GM21515 (cell line): ENCODE measurements around the gene SLC12A2.

ENCODE experiments used
- ATAC-seq: cut with Tn5 transposase; IDR thresholded peaks from one replicate; pipeline ENCODE4 v1.9.1; 2021; ENCODE audit not compliant: unreplicated experiment

Gene SLC12A2

GRCh38 chr5:128083033-128083810 is at the start of gene SLC12A2:
Gene SLC12A2, plus strand, starts transcription at chr5:128083766. Its CDS starts 189 bp downstream, at chr5:128083955.
- peak; percentile 58 for ATAC-seq

GRCh38 chr5:128035689-128036088 is 47.9 kb upstream of the SLC12A2 start:
- ATAC-seq: no peak

- no peak for ATAC-seq
Observed at GRCh38 chr5:128036950-128037349, 46.6 kb upstream of the SLC12A2 start.

- no peak for ATAC-seq
Observed at GRCh38 chr5:128038643-128039042, 44.9 kb upstream of the SLC12A2 start.

GRCh38 chr5:128040927-128041326 is 42.6 kb upstream of the SLC12A2 start:
- no peak for ATAC-seq

- ATAC-seq: no peak
Observed at GRCh38 chr5:128052780-128053179, 30.8 kb upstream of the SLC12A2 start.

- no peak for ATAC-seq
Observed at GRCh38 chr5:128053291-128053954, 30.1 kb upstream of the SLC12A2 start.

GRCh38 chr5:128060644-128061385 is 22.8 kb upstream of the SLC12A2 start:
- no peak for ATAC-seq

- no peak for ATAC-seq
Observed at GRCh38 chr5:128062172-128062746, 21.3 kb upstream of the SLC12A2 start.

GRCh38 chr5:128074171-128074570 is 9.4 kb upstream of the SLC12A2 start:
- ATAC-seq: no peak

GRCh38 chr5:128074953-128075352 is 8.6 kb upstream of the SLC12A2 start:
- no peak for ATAC-seq

- no peak for ATAC-seq
Observed at GRCh38 chr5:128077526-128077925, 6.0 kb upstream of the SLC12A2 start.

- no peak for ATAC-seq
Observed at GRCh38 chr5:128081111-128081851, 2.3 kb upstream of the SLC12A2 start.

- no peak for ATAC-seq
Observed at GRCh38 chr5:128082551-128083032, 974 bp upstream of the SLC12A2 start.

- ATAC-seq: peak; percentile 32
Observed at GRCh38 chr5:128083811-128084227, 253 bp downstream of the SLC12A2 start.

GRCh38 chr5:128084228-128085167 is 932 bp downstream of the SLC12A2 start:
- peak; percentile 5 for ATAC-seq

- ATAC-seq: no peak
Observed at GRCh38 chr5:128085413-128085812, 1.8 kb downstream of the SLC12A2 start.

GRCh38 chr5:128091579-128091978 is 8.0 kb downstream of the SLC12A2 start:
- ATAC-seq: no peak

- ATAC-seq: no peak
Observed at GRCh38 chr5:128092144-128092543, 8.6 kb downstream of the SLC12A2 start.
